CD1c-positive myeloid dendritic cell (primary cell): ENCODE data around the gene XPR1.

ENCODE experiments used
- DNase-seq: peaks from one replicate; pipeline ENCODE4 v3.0.0-alpha.2; 2016; ENCODE audit errors: extremely low spot score

XPR1 gene

DNA sequence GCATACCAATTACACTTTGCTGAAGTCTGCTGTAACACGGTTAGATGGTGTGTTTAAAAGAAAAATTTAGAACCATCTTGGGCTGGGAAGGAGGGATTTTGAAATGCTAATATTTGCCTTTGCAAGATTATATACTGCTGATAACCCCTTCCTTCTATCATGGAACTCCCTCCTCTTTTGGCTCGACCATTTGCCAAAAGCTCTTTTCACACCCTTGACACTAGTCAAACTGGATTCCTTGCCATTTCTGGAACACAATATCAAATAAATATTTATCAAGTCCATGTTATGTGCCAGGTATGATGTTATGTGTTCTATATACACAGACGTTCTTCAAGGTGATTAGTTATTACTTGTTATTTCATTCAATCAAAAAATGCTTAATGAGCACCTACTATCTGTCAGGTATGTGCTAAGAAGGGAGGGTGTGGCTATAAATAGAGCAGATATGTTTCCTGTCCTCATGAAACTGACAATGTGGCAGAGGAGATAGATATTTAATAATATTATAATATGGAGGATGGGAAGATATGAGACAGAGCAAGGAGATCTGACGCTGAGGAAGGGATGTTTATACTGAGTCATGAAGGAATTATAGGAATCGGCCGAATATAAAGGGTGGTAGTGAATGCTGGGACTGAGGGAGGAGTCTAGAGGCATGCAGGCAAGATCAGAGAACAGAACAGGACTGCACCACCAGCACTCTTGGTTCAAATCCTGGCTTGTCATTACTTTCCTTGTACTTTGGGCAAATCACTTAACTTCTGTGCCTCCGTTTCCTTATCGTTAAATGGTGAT is 16.1 kb upstream of the XPR1 start:
- no peak for DNase-seq

DNA sequence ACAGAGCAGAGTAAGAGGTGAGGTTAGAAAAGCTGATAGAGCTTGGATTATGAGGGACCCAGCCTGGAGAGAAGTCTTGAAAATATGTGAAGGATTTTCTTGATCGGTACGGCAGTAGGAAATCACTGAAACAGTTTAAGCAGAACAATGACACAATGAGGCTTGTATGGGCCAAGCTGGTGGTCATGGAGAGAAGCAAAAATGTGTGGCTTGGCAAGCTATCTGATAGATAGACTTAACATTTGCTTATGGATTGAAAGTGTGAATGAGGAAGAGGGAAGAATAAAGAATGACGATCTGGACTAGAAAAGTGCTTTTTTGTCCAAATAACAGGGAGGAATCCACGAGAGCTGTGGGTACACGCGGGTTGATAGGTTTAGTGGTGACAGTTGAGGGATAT is 15.4 kb upstream of the XPR1 start:
- no peak for DNase-seq

DNA sequence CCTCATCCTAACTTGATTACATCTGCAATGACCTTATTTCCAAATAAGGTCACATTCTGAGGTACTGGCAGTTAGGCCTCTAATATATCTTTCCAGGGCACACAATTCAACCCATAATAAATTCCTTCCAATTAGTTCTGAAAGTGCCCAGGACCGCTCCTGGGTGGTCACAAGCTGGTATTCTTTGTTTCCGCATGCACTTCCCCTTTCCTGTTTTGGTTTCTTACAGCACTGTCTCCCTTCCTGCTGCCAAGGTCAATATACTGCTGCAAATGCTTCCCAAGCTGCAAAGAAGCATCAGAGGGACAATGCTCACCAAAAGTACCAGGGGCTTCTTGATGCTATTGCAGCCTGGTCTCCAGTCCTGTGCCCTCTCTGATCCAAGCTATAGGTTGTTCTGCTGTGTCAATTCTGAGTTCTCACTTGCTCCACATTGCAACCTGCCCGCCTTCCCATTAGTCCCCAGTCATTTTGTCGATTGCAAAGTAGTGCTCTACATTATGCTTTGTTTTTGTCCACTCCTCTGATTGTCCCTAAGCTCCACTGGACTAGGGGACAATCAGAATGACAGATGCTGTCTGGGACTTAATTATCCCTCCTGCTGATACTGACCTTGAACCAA is 13.9 kb upstream of the XPR1 start:
- no peak for DNase-seq

DNA sequence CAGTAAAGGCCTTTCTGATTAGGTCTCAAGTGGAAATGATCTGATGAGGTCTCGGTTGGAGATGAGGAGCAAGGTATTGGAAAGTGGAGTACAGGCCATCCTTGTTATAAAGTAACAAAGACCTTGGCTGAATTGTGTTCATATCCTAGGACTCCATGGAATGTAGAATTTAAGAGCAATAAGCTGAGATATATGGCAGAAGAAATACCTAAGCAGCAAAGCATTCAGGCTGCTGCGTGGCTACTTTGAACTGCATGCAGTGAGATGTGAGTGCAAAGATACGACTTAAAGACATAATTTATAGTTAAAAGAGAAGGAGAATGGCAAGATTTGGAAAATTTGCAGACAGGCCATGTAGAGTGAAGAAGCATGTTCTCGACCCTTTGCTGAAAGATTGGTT is 11.2 kb upstream of the XPR1 start:
- DNase-seq = no peak

DNA sequence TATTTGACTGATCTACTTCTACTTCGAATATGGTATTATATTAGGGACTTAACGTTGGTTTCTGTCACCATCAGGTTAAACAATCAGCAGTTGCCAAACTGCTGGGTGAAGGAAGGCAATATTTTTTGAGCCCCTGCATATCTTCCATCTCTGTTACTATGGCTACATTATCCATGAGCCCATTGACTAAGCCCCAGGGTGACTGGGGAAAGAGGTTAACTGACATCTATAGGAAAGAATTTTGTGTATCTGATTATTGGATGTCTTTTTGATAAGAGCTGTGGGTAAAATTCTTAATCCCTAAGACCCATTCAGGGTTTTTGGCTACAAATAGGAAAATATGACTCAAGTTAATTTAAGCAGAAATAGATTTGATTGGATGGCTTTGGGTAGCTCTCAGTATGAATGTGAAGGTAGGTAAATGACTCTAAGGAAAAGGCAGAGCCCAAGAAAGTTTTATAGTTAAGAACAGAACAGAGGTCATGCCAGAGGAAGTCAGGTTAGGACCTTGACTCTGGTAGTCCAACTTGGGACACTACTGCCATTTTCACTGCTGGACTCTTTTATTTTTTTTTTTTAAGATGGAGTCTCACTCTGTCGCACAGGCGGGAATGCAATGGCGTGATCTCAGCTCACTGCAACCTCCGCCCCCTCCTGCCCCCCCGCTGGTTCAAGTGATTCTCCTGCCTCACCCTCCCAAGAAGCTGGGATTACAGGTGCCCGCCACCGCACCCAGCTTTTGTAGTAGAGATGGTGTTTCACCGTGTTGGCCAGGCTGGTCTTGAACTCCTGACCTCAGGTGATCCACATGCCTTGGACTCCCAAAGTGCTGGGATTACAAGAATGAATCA is 8.9 kb upstream of the XPR1 start:
- no peak for DNase-seq

DNA sequence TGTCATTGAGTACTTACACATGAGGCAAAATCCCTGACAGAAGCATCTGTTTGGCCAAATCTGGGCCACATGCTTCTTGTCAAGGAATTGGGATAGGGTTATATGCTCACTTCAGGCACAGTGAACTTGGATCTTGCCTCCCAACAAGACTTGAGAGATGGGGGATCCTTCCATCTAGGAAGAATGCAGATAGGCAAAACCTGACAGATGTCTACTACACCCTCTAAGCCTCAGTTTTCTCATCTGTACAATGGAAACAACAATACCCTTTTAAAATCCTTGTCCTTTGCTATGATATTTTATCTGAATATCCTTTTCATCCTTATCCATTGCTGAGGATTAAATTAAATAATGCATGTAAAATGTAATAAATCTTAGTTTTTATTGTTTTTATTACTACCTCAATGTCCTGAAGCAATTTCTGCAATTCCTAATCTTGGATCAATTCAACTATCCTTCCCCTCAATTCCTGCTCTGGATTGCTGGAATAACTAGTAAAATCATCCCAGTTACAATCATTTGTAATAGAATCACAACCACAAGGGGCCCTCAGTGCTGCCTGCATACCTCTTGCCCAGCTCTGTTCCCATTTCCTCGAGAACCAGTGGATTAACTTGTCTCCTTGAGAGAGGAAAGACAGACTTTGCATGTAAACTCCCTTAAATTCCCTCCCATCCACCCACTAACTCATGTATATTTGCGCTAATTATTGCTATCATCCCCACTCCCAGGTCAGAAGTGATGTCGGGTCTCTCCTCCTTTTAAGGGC is 8.1 kb upstream of the XPR1 start:
- no peak for DNase-seq

DNA sequence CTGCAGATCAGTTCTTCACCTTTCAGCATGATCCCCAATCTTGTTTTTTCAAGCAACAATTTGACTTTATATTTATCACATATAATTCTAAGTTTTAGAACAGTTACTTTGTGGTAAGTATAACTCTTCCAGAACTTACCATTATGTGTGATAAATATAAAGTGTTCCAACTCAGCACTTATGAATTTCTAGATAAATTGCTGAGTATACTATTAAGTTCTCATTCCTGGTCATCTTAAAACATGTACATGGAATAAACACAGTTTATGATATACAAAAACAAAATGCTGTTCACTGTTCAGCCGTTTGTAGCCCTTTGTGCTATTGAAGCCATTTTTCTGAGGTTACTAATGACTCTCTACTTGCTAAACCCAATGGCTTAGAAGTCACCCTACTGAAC is 5.1 kb upstream of the XPR1 start:
- no peak for DNase-seq

DNA sequence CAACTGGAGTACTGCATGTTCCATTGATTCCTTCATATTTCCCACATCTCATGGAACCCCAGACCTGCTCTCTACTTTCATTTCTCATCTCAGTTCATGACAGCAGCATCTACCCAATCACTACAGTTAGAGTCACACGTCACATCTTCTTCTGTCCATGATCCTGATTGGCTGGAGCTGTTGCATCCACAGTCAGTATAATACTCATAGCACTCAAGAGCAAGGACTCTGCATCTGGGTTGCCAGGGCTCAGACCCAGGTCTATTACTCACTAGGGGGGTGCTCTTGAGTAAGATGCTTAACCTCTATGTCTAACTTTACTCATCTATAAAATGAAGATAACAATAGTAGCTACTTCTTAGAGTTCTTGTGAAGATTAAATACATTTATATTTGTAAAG is 4.4 kb upstream of the XPR1 start:
- no peak for DNase-seq

DNA sequence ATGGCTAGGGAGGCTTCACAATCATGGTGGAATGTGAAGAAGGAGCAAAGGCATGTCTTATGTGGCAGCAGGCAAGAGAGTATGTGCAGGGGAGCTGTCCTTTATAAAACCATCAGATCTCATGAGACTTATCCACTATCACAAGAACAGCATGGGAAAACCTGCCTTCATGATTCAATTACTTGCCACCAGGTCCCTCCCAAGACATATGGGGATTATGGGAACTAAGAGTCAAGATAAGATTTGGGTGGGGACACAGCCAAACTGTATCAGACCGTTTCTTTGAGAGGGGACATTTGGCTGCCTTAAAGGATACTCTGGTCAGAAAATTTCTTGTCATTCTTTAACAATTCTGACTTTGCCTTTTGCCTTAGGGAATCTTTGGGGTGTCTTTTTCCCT is 3.2 kb upstream of the XPR1 start:
- no peak for DNase-seq

DNA sequence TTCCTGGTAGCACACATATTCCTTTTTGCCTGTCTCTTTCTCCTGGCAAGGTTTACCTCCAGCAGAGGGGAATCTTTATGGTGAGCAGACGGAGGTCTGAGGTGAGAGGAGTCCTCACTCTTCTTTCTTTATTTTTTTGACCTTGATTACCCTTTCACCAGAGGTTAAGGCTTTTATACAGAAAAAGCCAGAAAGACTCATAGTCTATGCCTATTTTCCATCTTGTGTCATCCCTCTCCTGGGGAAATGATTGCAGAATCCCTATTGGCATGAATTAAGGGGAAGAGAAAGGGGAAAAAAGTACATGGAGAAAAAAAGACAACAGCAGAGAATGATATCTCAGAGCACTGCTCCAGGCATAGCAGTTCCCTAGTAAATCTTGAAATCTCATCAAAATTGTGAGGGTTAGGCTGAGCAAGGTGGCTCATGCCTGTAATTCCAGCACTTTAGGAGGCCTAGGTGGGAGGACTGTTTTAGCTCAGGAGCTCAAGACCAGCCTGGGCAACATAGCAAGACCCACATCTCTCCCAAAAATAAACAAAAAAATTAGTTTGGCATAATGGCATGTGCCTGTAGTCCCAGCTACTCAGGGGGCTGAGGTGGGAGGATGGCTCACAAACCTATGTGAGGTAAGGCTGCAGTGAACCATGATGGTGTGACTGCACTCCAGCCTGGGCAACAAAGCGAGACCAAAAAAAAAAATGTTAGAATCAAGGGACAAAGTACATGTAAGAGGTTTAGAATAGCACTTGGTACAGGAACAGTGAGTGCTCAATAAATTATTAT is 1.2 kb upstream of the XPR1 start:
- DNase-seq = no peak

DNA sequence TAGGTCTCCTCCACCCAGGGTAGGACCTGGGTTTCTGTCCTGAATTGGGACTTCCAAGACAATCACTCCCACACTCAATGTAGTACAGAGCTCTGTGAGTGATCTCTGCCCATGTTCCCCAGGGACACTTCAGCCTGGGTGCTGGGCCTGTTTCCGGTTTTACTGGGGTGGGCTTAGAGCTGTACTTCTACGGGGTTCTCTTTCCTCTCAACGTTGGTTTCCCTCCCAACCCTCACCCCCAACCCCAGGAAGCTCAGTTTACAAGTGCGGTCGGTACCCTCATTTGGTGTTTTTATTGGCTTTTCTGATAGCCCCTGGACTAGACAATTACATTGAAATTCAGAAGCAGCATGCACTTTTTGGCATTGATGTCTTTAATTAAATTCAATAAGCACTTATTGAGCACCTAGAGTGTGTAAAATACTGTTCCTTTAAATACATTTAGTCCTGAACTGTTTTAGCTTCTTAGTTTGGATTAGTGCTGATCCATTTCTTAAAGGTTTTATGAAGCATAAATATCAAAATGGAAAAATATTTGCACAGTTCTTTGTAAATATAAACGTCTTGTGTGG is 542 bp upstream of the XPR1 start:
- no peak for DNase-seq

DNA sequence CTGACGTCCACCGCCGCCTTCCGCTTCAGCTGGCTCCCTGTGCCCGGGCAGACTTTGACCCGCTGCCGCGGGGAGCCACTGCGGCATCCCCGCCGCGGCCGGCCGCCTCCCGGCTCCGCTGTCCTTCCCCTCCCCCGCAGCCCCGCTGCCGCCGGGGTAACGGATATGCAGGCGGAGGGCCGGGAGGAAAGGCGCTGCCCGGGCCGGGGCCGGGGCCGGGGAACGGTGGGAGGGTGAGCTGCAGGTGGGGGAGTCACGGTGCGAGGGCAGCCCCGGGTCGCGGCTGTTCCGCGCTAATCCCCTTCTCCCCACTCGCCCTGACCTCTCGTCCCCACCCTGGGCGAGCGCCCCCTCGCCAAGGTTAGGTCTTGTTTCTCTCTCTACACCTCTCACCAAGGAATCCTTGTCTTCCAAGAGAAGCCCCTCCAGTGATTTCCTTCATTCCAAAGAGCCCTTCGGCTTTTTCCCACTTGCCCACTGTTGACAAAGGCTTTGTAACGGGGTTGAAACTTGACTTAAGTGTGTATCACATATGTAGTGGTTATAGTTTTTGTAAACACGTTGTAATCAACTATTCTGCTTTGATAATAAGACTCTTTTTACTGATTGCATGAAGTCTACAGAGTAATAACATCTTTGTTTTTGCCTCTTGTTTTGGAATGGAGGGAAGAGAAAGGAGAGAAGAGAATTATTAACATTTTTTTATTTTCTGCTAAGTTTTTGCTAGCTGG is 669 bp downstream of the XPR1 start:
- no peak for DNase-seq

DNA sequence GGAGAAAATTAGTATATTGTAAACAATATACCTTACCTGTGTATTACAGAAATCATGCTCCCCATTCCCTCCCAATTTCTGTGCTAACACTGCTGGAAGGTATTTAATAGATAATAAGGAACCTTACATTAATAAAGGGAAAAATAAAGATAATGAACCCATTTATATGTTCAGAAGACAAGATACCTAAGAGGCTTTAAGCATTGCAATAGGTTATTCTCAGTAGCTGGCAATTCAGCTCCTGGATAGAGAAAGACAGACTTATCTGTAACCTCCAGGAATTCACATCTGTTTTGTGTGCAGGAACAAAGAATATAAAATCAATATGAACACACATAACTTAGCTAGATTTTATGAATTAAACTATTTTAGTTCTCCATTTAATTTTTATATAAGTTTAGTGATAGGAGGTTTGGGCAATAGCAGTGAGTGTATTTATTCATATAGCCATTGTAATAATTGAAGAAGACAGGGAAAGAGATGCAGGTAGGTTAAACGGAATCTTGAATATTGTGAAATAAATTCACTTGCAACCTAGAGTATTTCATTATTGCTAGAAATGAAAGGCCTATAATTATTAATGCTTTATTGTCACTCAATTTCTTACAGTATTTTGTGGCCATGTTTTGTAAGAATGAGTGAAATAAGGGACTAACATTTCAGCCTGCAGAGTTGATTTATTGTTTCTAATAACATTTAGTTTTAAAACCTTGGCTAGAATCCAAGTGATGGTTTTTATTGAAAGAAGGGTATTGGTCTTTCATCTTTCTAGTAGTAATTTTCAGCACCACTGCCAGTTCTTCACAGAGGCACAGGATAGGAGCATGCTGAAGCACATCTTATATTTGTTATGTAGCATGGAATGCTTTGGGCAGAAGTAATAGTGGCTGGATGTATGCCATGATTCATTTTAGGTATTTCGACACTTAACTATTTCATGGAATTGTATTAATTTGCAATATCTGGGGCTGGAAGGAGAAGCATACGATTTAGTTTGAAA is 1.5 kb downstream of the XPR1 start:
- no peak for DNase-seq

DNA sequence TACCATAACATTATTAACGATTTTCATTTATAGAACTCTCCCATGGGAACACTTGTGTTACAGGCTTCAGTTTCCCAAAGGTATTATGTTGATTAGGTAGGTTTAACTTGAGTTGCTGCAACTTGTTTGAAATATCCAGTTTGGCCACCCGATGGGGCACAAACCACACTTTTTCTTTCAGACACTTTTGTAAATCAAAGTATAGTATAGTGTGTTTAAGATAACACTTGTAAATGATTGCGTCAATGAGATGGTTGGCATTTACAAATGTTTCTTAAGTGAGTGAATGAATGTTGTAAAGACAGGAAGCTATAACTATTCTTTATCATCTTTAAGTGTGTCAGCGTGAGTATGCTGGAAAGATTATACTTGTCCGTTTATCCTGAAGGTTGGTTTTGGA is 4.3 kb downstream of the XPR1 start:
- DNase-seq = no peak

DNA sequence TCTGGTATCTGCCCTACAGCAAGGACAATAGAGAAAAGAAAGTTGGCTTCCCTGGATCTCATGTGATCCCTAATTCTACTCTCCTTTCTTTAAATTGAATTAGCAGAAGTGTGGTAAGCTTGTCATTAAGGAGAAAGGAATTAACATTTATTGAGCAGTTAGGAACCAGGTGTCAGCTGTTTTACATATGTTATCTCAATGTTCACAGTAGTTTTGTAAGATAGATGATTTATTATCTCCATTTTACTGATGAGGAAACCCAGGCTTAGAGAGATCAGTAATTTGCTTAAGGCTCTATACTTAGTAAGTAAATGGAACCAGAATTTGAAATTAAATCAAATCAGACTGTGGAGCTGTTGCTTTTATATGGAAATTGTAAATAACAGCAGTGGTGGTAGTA is 8.0 kb downstream of the XPR1 start:
- DNase-seq = no peak

DNA sequence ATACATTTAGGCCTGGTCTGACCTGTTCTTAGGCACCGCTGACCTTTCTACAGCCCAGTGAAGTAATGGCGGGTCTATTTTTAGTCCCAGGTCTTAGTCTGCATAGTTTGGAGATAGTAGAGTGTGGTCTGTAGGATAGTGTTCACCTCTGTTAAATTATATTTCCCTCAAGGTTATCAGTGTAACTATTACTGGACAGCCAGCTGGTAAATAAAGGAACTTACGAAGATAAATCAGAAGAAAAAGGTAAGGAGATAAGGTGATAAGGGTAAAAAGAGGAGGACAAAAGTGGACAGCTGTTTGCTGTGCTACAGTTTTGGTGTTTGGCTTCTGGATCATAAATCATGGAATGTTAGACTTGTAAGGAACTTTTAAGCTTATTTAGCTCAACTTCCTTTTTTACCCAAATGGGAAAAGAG is 8.7 kb downstream of the XPR1 start:
- no peak for DNase-seq

DNA sequence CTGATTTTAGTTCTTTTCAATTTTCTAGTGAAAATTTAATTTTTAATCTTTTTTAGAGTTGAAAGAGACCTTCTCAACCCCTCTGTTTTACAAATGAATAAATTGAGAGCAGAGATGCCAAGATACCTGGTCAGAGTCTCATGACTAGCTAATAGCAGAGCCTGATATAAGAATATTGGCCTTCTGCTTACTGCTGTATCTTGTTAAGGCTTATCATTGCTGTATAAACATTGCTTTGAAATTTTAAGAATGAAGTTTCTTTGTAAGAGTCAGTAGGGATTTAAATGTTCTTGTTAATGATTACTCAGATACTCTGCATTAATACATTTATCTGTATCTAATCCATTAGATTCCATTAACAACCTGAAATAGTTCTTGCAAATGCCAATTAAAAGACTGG is 9.8 kb downstream of the XPR1 start:
- DNase-seq = no peak

DNA sequence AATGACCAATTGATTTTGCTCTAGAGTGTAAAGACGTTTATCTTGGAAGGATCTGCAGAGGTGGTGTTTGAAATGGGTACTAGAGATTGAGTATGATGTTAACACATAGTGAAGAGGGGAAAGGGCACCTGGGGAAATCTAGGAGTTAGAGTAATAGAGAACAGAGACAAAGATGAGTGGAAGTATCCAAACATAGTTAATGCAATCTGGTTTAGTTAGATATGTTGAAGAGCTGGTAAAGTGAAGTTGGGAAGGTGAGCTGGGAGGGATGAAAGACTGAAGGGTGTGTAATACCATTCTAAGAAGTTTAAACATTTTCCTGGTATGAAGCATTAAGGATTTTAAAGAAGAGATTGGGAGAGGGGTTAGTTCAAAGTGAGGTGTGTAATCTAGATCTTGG is 11.0 kb downstream of the XPR1 start:
- no peak for DNase-seq

DNA sequence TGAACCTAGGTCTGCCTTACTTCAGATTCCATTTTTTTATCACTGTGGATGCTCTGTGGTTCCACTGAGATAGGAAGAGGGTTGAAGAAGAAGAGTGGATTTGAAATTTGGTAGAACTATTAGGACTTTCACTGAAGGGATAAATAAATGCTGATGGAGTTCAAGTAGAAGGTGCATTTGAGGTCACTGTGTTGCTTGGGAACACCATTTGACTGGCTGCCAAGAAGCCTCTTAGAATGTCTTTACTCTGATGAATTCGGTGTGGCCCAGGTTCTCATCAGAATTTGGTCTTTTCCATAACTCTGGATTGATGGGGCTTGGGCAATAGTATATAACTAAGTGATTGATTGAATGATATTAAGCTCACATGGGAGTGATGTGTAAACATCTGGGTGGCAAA is 11.9 kb downstream of the XPR1 start:
- DNase-seq = no peak
